Right lobe of liver (tissue), 4 donors: ENCODE results near the gene CYP4F3.

Experiments
- POLR2A ChIP-seq: fragments of 450-650 bp; IDR thresholded peaks from one replicate; pipeline ENCODE4 v1.6.1; 2017; ENCODE audit warnings: antibody characterized with exemption, mild to moderate bottlenecking
- TF ChIP-seq, protein P1 (sequence below), 4 donors: fragments of 200-600 bp in 3 of 4; fragments of 450-650 bp in 1 of 4; IDR thresholded peaks; one replicate each; pipeline versions ENCODE4 v1.5.1 to v1.8.0; 2016 to 2022; ENCODE audit warnings: antibody characterized with exemption in 4 of 4, mild to moderate bottlenecking in 2 of 4
- donor health status: DM: no; HTN: no; CAD: no.
- donor health status: DM: no; HTN: no; CAD: no.
- donor health status: DM: no; HTN: yes; CAD: no.

DNA sequence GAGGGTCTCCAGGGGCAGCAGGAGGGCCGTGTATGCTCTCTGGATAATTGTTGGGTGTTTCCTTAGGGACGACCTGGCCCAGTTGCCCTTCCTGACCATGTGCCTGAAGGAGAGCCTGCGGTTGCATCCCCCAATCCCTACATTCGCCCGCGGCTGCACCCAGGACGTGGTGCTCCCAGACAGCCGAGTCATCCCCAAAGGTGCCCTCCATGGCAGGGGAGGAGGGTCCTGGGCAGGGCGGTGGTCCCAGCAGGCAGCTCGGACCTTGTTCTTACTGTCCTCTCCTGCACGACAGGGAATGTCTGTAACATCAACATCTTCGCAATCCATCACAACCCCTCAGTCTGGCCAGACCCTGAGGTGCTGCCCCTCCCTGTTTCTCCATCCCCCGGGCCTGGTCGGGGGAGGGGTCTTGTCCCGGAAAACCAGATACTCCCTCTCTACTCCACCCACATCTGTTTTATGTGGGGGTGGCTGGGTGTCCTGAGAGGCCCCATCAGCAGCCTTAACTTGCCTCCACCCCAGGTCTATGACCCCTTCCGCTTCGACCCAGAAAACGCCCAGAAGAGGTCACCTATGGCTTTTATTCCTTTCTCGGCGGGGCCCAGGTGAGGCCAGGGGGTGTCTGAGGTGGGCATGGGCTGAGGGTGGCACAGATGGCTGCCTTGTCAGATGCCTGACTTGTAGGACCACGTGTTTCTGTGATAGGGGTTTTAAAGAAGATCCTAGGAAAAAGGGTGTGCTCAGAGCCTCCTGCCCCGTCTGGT lies 12.3 kb upstream of the CYP4F3 start:
- TF ChIP-seq, protein P1, sequence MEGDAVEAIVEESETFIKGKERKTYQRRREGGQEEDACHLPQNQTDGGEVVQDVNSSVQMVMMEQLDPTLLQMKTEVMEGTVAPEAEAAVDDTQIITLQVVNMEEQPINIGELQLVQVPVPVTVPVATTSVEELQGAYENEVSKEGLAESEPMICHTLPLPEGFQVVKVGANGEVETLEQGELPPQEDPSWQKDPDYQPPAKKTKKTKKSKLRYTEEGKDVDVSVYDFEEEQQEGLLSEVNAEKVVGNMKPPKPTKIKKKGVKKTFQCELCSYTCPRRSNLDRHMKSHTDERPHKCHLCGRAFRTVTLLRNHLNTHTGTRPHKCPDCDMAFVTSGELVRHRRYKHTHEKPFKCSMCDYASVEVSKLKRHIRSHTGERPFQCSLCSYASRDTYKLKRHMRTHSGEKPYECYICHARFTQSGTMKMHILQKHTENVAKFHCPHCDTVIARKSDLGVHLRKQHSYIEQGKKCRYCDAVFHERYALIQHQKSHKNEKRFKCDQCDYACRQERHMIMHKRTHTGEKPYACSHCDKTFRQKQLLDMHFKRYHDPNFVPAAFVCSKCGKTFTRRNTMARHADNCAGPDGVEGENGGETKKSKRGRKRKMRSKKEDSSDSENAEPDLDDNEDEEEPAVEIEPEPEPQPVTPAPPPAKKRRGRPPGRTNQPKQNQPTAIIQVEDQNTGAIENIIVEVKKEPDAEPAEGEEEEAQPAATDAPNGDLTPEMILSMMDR (IDR thresholded peaks at IDR 0.05), result no peak
- no peak for TF ChIP-seq POLR2A
